Neural progenitor cell (in vitro differentiated cells): ENCODE measurements around the gene CRYBA4. TPM values are rescaled to one million over a fixed set of nuclear protein-coding genes. Genes with fewer than 3 reads are reported as not detected.

ENCODE experiments used
- DNase-seq: peaks from one replicate; pipeline ENCODE4 v3.0.0-alpha.2; 2016; ENCODE audit warnings: low spot score
- H2AFZ ChIP-seq: fragments of 200-600 bp; sonication (generic); replicated peaks from 2 replicates; pipeline ENCODE4 v1.6.1; 2016; ENCODE audit warnings: antibody characterized with exemption
- H3F3A ChIP-seq: fragments of 200-600 bp; sonication (generic); 2 replicates; pipeline ENCODE4 v1.6.1; 2016; ENCODE audit warnings: antibody characterized with exemption, low read depth
- H3K27ac ChIP-seq: fragments of 200-600 bp; sonication (generic); 2 replicates; pipeline ENCODE4 v1.5.1; 2016; ENCODE audit warnings: mild to moderate bottlenecking
- H3K27me3 ChIP-seq: fragments of 200-600 bp; sonication (generic); 2 replicates; pipeline ENCODE4 v1.6.1; 2016; ENCODE audit warnings: mild to moderate bottlenecking, moderate library complexity
- H3K36me3 ChIP-seq: fragments of 200-600 bp; sonication (generic); 2 replicates; pipeline ENCODE4 v1.5.1; 2016
- H3K4me1 ChIP-seq: fragments of 200-600 bp; sonication (generic); 2 replicates; pipeline ENCODE4 v1.6.1; 2016; ENCODE audit warnings: mixed run types
- H3K4me2 ChIP-seq: fragments of 200-600 bp; sonication (generic); 2 replicates; pipeline ENCODE4 v1.6.1; 2016
- H3K4me3 ChIP-seq: fragments of 200-600 bp; sonication (generic); 2 replicates; pipeline ENCODE4 v1.5.1; 2016
- H3K79me2 ChIP-seq: fragments of 200-600 bp; sonication (generic); 2 replicates; pipeline ENCODE4 v1.6.1; 2016; ENCODE audit warnings: low read depth
- H3K9ac ChIP-seq: fragments of 200-600 bp; sonication (generic); 2 replicates; pipeline ENCODE4 v1.6.1; 2016
- H3K9me3 ChIP-seq: fragments of 200-600 bp; sonication (generic); 2 replicates; pipeline ENCODE4 v1.5.1; 2016; ENCODE audit warnings: low read depth
- H4K20me1 ChIP-seq: fragments of 200-600 bp; sonication (generic); 2 replicates; pipeline ENCODE4 v1.6.1; 2016; ENCODE audit warnings: low read depth
- H3K27ac Mint-ChIP-seq: 3 replicates; pipeline ENCODE4 v1.8.0; 2021; ENCODE audit warnings: mixed read lengths
- H3K27me3 Mint-ChIP-seq: 2 replicates; pipeline ENCODE4 v1.8.0; 2022; ENCODE audit warnings: low read depth, mild to moderate bottlenecking, inconsistent platforms, moderate library complexity, mixed read lengths; ENCODE audit not compliant: insufficient read depth
- H3K36me3 Mint-ChIP-seq: 3 replicates; pipeline ENCODE4 v1.8.0; 2021; ENCODE audit warnings: mixed read lengths
- H3K4me1 Mint-ChIP-seq: 3 replicates; pipeline ENCODE4 v1.8.0; 2021; ENCODE audit warnings: mixed read lengths
- H3K4me3 Mint-ChIP-seq: 3 replicates; pipeline ENCODE4 v1.8.0; 2021; ENCODE audit warnings: mild to moderate bottlenecking, moderate library complexity, mixed read lengths
- H3K9me3 Mint-ChIP-seq: 3 replicates; pipeline ENCODE4 v1.8.0; 2020; ENCODE audit warnings: mixed read lengths
- EZH2 ChIP-seq: fragments of 200-600 bp; sonication (generic); IDR thresholded peaks from 2 replicates; pipeline ENCODE4 v1.6.1; 2017; ENCODE audit warnings: antibody characterized with exemption, mild to moderate bottlenecking, moderate library complexity
- EZH2phosphoT487 ChIP-seq: fragments of 200-600 bp; sonication (generic); IDR thresholded peaks from 2 replicates; pipeline ENCODE4 v1.6.1; 2017; ENCODE audit warnings: antibody characterized with exemption
- total RNA-seq: library from RNA; depleted of rRNA; stranded (reverse); fragments of >200 nt; gene quantifications from 2 replicates; pipeline ENCODE4 v1.2.3, GENCODE V29; 2015; ENCODE audit warnings: low replicate concordance
- TF ChIP-seq, protein P1 (sequence below): fragments of 200-600 bp; sonication (generic); IDR thresholded peaks from 2 replicates; pipeline ENCODE4 v1.5.1; 2017; ENCODE audit warnings: antibody characterized with exemption, mild to moderate bottlenecking

Gene CRYBA4
- total RNA-seq = 1.1 and 1.6 TPM in 2 replicates

DNA sequence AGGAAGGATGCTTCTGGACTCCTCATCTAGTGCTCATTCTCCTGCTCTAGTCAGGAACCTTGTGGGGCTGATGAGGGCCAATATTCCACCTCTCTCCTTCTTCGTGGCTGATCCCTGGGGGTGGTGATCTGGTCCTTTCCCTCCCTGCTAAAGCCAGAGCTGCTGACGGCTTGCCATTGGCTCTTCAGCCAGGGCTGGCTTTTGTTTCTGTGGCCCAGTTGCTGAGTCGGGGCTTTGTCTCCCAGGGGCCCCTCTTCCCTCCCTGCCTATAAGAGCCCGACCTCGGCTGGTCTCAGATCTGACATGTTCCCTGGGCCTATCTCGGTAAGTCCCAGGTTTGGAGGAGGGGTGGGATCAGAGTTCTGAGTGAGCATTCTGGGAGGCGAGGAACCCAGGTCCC lies at the start of gene CRYBA4:
TSS of gene CRYBA4 (plus strand) at position 301 of the 400 bp plus-strand sequence. CDS start 634 bp downstream, outside the sequence.
- Histone ChIP-seq H3F3A (peaks cover 18% of the 10 kb centered on the region), H3K4me2 (peak within 1 kb of the TSS; percentile 52), H3K9ac (no peak within 1 kb of the TSS), H4K20me1 (no peaks in the 10 kb centered on the region), H3K79me2 (no peaks in the 10 kb centered on the region), H2AFZ (peak within 1 kb of the TSS; percentile 53), H3K4me1 (peaks cover 29% of the 10 kb centered on the region), H3K36me3 (no peaks in the 10 kb centered on the region), H3K27ac (no peak within 1 kb of the TSS), H3K27me3 (no peaks in the 10 kb centered on the region), H3K4me3 (no peak within 1 kb of the TSS), H3K9me3 (no peaks in the 10 kb centered on the region)
- no peaks in the 10 kb centered on the region for H3K36me3 Mint-ChIP-seq
- peaks cover 29% of the 10 kb centered on the region for H3K4me1 Mint-ChIP-seq
- peaks cover 24% of the 10 kb centered on the region for H3K27me3 Mint-ChIP-seq
- no peak within 1 kb of the TSS for H3K4me3 Mint-ChIP-seq
- H3K27ac Mint-ChIP-seq = peak within 1 kb of the TSS; percentile 32
- H3K9me3 Mint-ChIP-seq = no peaks in the 10 kb centered on the region
- no peak for TF ChIP-seq EZH2
- TF ChIP-seq, protein P1, sequence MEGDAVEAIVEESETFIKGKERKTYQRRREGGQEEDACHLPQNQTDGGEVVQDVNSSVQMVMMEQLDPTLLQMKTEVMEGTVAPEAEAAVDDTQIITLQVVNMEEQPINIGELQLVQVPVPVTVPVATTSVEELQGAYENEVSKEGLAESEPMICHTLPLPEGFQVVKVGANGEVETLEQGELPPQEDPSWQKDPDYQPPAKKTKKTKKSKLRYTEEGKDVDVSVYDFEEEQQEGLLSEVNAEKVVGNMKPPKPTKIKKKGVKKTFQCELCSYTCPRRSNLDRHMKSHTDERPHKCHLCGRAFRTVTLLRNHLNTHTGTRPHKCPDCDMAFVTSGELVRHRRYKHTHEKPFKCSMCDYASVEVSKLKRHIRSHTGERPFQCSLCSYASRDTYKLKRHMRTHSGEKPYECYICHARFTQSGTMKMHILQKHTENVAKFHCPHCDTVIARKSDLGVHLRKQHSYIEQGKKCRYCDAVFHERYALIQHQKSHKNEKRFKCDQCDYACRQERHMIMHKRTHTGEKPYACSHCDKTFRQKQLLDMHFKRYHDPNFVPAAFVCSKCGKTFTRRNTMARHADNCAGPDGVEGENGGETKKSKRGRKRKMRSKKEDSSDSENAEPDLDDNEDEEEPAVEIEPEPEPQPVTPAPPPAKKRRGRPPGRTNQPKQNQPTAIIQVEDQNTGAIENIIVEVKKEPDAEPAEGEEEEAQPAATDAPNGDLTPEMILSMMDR = no peak
- TF ChIP-seq EZH2phosphoT487 = no peak
- no peak for DNase-seq

DNA sequence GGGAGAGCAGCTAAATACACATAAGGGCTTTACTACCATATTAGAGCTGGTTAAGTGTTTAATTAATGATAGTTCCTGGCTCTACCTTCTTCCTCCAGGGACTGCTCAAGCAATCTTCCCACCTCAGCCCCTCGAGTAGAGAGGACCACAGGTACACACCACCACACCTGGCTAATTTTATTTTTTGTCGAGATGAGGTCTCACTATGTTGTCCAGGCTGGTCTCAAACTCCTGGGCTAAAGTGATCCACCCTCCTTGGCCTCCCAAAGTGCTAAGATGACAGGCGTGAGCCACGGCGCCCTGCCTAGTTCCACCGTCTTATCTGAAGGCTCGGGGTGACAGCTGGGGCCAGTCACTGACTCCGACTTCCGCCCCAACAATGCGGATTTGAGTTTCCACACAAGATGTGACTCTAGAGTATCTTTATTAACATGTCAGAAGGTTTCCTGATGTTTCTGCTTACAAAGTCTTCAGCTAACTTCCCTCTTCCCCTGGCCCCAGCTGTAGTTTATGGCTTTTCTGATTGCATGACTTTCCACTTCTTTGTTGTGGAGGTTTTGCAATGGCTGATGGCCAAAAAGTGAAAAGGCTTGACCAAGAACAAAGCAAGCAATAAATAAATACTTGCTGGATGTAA lies 48.6 kb upstream of the CRYBA4 start:
- no peak for DNase-seq
- Mint-ChIP-seq H3K4me1 (peaks cover 39% of the 10 kb centered on the region), H3K27me3 (peaks cover 4% of the 10 kb centered on the region), H3K4me3 (no peak overlapping the region), H3K9me3 (no peaks in the 10 kb centered on the region), H3K36me3 (peaks cover 3% of the 10 kb centered on the region), H3K27ac (no peak overlapping the region)
- H3K9me3 ChIP-seq = no peaks in the 10 kb centered on the region
- H2AFZ ChIP-seq = no peak overlapping the region
- no peaks in the 10 kb centered on the region for H3K36me3 ChIP-seq
- H3K4me3 ChIP-seq = no peak overlapping the region
- no peak overlapping the region for H3K4me2 ChIP-seq
- peaks cover 30% of the 10 kb centered on the region for H4K20me1 ChIP-seq
- H3K4me1 ChIP-seq = peaks cover 4% of the 10 kb centered on the region
- H3K27me3 ChIP-seq = no peaks in the 10 kb centered on the region
- no peak overlapping the region for H3K27ac ChIP-seq
- TF ChIP-seq EZH2 (no peak), EZH2phosphoT487 (no peak)
- TF ChIP-seq, protein P1 = no peak
- no peak overlapping the region for H3K9ac ChIP-seq
- H3F3A ChIP-seq = peaks cover 12% of the 10 kb centered on the region
- H3K79me2 ChIP-seq = peaks cover 41% of the 10 kb centered on the region

DNA sequence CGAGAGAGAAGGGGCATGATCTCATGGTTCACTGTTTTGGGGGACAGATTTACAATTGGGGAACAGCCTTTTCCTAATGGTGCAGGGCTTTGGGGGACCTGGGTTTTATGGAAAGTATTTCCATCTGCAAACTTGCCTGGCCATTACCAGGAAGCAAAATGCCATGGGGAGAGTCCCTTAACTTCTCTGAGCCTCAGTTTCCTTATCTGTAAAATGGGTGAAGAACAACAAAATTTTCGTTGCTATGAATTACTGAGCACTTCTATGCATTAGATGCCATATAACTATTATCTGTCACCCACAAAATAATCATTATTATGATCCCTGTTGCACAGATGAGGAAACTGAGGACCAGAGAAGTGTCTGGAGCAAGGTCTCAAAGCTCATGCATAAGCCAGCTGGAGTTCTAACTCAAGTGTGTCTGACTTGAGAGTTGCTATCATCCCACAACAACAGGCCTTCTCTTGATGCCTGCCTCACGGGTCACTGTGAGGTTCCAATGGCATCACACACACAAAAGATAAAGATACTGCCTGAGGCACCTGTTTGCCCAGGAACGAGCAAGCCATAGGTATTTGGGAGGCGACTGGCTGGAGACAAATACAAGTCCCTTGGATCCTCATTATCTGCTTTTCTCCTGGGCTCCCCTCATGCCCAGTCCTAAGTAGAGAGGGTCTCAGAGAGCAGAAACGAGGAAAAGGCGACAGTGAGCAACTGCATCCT lies 47.6 kb upstream of the CRYBA4 start:
- no peaks in the 10 kb centered on the region for H3K36me3 Mint-ChIP-seq
- peaks cover 4% of the 10 kb centered on the region for H3F3A ChIP-seq
- H3K4me3 Mint-ChIP-seq = no peak overlapping the region
- H3K27me3 ChIP-seq = no peaks in the 10 kb centered on the region
- peaks cover 36% of the 10 kb centered on the region for H4K20me1 ChIP-seq
- H3K79me2 ChIP-seq = peaks cover 48% of the 10 kb centered on the region
- no peaks in the 10 kb centered on the region for H3K36me3 ChIP-seq
- H3K4me2 ChIP-seq = no peak overlapping the region
- no peak overlapping the region for H3K4me3 ChIP-seq
- no peaks in the 10 kb centered on the region for H3K4me1 ChIP-seq
- DNase-seq = no peak
- H3K9me3 ChIP-seq = no peaks in the 10 kb centered on the region
- peaks cover 32% of the 10 kb centered on the region for H3K4me1 Mint-ChIP-seq
- H3K27me3 Mint-ChIP-seq = peaks cover 4% of the 10 kb centered on the region
- no peak overlapping the region for H3K27ac Mint-ChIP-seq
- H2AFZ ChIP-seq = no peak overlapping the region
- no peaks in the 10 kb centered on the region for H3K9me3 Mint-ChIP-seq
- no peak overlapping the region for H3K9ac ChIP-seq
- H3K27ac ChIP-seq = no peak overlapping the region
- TF ChIP-seq EZH2phosphoT487 (no peak), EZH2 (no peak)
- TF ChIP-seq, protein P1 = no peak
